GM19193 (cell line): Measurements from ENCODE around the gene KLHL30.

Source experiments
- POLR2A ChIP-seq: IDR thresholded peaks from 4 replicates; pipeline ENCODE4 v1.6.1; 2011; ENCODE audit not compliant: insufficient read depth, insufficient read length; ENCODE audit errors: extremely low read depth

The KLHL30 gene

GRCh38 chr2:238130696-238131628 lies 7.5 kb upstream of the KLHL30 start:
- no peak for TF ChIP-seq POLR2A

GRCh38 chr2:238131761-238132462 lies 6.6 kb upstream of the KLHL30 start:
- TF ChIP-seq POLR2A: no peak

DNA sequence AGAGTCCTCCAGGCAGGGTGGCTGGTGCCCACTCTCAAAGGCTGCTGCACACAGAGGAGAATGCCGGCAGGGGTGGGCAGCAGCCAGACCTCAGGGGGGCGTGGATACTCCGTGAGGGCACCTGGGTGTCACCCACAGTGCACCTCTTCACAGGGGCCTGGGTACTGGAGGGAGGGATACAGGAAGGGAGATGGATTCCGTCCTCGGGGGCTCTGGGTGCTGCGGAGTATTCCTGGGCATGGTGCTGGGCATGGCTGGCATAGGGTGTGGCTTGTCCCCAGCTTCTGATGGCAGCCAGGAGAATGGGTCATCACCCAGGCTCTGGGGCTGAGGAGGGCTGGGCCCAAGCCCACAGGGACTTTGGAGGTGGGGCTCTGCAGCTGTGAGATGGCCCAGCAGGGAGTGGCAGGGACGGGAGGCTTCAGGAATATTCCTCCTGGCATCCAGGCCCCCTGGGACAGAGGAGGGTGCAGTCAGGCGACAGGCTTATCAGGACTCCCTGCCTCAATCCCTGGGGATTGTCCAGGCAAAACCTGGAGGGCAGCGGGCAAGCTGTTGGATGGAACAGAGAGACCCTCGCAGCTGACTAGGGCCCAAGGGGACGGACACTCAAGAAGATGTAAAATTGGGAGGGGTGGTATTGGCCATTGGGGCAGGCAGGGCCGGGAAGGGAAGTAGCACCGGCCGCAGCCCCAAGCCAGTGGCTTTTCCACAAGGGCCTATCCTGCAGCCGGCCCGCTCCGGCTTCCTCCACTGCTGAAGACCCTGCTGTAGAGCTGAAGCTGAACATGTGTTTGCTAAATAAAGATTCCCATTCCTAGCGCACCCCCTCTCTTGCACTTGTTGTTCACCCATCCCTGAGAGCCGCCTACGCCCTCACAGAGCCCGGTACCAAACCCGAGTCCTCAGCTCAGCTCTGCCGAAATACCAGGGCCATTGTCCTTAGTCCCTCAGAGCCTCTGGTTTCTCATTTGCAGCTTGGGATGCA lies 5.7 kb upstream of the KLHL30 start:
- TF ChIP-seq POLR2A: no peak

DNA sequence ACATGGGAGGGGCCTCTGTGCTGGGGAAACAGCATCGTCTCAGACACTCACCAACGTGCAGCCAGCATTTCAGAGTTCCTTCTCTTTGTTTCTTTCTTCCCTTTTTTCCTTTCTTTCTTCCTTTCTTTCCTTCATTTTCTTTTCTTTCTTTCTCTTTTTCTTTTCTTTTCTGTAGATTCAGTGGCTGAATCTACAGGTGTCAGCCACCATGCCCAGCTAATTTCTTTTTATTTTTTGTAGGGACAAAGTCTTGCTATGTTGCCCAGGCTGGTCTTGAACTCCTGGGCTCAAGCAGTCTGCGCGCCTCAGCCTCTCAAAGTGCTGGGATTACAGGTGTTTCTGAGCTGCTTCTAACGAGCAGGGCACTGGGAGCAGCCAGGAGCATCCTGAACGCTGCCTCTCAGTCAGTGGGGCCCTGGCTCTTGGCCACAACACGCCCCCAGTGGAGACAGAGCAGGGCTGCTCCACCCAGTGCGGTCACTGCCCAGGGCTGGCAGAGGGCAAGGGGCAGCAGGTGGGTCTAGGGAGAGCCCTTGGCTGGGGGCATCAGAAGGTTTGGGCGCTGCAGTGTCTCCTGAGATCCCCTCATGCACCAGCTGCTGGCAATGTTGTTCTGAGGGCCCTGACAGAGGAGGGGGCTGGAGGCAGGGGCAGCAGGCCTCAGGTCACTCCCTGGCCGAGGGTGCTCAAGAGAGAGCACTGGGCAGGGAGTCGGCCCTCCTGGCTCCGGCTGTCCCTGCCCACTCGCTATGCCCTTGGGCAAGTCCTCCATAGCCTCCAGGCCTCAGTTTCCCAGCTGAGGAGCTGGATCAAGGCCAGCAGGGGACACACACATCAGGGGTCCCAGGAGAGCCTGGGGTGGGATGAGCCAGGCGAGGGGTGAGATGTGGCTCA lies 4.7 kb upstream of the KLHL30 start:
- no peak for TF ChIP-seq POLR2A

DNA sequence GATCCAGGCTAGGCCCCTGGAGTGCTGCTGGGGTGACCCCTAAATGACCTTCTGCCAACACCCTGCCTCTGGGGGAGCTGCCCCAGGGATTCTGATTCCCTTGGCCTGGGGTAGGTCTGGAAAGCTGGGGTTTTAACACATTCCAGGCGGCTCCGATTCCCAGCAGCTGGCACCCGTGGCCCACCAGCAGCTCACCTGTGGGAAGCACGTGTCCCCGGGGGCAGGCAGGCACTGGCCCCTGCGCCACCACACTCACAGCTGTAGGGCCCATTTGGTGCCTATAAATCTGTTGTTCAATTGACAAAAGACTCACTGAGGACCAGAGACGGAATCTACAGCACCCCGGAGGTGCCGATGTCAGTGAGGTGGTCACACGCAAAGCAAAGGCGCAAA lies 4.1 kb upstream of the KLHL30 start:
- TF ChIP-seq POLR2A: no peak

DNA sequence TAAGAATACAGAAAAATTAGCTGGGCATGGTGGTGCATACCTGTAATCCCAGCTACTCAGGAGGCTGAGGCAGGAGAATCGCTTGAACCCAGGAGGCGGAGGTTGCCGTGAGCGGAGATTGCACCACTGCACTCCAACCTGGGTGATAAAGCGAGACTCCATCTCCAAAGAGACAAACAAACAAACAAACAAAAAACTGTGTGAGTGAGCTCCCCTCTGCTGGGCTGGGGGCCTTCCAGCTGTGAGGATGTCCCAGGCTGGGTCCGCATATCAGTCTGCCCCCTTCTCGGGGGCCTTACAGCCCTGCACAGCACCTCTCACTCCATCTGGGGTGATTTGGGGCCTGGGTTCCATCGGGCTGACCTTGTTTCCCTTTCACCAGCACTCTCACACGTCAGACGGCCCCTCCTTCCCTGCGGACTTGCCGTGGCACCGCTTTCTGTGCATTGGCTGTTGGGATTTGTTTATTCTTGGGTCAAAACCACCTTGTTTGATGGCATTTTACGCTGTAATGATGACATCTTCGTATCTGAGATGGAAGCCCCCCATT lies 2.8 kb upstream of the KLHL30 start:
- no peak for TF ChIP-seq POLR2A

- TF ChIP-seq POLR2A: no peak
Measured at GRCh38 chr2:238136820-238137537, 1.5 kb upstream of the KLHL30 start.

DNA sequence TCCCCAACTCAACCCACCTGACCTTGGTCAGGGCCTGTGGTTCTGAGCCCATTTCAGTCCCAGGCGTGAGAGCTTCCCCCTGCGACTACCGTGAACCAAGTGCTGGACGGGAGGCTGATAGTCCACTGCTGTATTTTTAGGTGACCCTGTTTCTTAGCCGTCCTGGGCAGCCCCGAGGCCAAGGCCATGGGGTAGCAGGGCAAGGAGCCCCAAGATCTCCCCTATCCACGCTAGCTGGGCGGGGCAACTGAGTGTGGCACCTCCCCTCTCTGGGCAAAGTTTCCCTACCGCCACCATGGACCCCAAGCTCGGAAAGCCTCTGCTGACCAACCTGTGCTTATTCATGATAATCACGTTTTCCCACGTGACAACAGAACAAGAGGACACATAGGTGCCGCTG lies 583 bp upstream of the KLHL30 start:
- no peak for TF ChIP-seq POLR2A

DNA sequence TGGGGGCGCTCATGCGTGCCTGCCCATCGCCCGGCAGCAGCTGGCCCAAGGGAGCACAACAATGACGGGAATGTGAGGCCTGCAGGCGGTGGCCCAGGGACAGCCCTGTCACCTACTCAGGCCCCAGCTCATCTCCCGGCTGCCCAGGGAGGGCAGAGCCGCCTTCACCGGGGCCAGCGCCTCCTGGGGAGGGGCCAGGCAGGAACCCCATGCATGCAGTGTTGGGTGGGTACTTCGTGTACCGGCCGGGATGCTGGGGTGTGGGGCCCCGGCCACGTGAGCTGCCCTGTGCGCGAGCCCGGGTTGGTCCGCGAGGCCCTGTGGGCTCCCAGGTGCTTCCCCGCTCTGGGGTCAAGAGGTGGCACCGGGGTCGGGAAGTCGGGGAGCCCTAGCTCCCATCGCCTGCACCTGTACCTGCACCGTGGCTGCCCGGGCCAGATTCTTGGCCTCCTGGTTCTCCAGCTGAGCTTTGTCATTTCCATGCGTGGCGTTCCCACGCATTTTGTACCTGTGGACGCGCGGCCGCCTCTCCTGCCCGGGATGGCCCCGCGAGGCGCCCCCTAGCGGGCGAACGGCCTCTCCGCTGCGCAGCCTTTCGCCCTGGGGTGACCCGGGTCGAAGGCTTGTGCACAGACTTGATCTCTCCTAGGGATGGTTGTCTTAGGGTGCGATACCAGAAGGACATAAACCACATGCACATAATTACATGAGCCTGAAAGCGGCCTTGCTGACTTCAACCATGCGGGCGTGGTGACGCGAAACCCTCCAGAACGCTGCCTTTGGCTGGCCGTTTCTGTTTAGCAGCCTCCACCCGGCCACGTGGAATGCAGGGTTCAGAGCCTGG lies 950 bp downstream of the KLHL30 start:
- TF ChIP-seq POLR2A: no peak

DNA sequence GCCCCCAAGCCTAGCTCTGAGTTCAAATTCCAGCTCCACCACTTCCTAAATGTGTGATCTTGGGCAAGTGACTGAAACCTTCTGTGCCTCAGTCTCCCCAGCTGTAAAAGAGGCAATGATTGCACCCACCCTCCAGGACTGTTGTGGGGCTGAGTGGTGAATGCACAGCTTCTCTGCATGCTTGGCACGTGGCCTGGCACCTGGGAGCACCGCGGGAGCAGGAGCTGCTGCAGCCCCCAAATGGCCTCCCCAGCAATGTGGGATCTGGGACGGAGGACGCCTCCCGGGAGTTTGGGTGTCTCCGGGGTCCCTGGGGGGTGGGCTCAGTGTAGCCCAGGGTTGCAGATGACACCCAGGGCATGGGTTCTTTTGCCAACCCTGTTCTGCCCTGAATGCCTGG lies 1.6 kb downstream of the KLHL30 start:
- TF ChIP-seq POLR2A: no peak

GRCh38 chr2:238140721-238141540 lies 2.5 kb downstream of the KLHL30 start:
- no peak for TF ChIP-seq POLR2A
